A172 (cell line): ENCODE data around the gene ZNF155. TPM values are rescaled to one million over a fixed set of nuclear protein-coding genes. Genes with fewer than 3 reads are reported as not detected.

Experiments
- DNase-seq: peaks from one replicate; pipeline ENCODE4 v3.0.0-alpha.2; 2015; ENCODE audit warnings: low spot score
- total RNA-seq: library from RNA; depleted of rRNA; stranded (reverse); fragments of >200 nt; shearing (Covaris generic); gene quantifications from 2 replicates; pipeline ENCODE4 v1.2.3, GENCODE V29; 2014; rRNA removed

Gene ZNF155
- total RNA-seq, 1 experiment from 2014 or later: 5.1 TPM

DNA sequence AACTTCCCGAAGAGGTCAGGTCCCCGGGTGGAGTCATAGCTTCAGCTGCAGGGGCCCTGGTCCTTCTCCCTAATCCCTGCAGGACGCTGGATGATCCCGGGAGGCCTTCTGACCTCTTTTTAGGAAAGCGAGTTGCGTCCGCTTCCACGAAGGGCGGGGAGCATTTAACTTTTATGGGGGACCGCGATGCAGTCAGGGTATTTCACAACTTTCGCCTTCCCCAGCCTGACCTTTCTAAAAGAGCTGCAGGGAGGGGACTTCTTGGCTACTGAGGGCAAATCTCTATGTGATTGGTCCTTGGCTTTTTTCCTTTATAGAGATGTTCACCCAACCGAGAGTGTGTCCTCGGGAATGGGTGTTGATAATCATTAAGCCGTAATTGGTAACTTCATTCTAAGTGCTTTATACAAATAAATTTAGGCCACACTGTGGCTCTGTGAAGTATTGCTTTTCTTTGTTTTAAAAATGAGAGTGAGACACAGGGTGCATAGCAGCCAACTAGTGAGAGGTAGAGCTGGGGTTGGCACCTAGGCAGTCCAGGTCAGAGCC is 19.5 kb downstream of the ZNF155 start:
- no peak for DNase-seq

- DNase-seq: no peak
Measured at GRCh38 chr19:44005973-44006372, 22.0 kb downstream of the ZNF155 start.

- no peak for DNase-seq
Measured at GRCh38 chr19:44007473-44007872, 23.5 kb downstream of the ZNF155 start.

GRCh38 chr19:44010468-44010867 is 26.5 kb downstream of the ZNF155 start:
- no peak for DNase-seq

DNA sequence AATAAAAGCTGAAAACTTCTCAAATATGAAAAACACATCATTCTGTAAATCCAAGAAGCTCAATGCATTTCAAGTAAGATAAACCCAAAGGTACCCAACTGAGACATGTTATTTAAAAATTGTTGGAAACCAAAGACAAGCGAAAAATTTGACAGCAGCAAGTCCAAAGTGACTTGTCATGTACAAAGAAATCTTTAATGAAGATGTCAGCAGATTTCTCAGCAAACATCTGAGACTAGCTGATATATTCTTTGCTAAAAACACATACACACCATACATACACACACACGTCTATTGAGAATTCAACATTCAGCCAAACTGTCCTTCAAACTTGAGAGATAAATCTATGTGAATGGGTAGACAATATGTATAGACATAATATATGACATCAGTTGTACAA is 35.5 kb downstream of the ZNF155 start:
- no peak for DNase-seq

- DNase-seq: no peak
Measured at GRCh38 chr19:44021221-44021620, 37.2 kb downstream of the ZNF155 start.

GRCh38 chr19:44024900-44025216 is 40.9 kb downstream of the ZNF155 start:
- DNase-seq: no peak

DNA sequence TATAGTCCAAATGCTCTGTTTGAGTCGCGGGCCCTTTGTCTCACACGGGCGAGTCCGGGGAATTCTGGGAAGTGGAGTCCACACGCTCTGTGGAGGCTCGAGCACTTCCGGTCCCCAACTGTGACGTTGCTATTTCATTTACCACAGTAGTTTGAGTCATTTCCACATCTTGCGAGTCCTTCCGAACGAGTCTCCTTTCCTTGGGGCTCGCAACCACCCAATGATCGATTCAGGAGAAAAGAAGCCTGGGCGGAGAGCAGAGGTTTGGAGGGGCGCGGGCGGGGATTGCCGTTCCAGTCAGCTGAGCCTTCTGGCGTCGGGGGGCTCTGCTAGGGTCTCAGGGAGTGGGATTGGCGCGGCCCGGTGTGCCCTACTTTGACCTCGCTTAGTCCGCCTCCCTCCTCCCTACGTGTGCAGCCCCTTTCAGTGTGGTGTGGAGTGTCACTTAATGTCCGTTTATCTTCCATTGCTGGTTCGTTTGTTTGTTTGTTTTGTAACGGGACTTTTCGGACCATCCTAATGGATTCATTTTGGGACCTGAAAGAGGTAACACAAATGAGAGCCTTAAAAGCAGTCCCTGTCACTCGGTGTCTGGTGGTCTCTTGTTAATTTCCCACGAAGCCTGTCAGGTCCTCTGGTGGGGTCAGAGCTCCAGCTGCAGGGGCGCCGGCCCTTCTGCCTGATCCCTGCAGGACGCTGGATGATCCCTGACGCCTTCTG is 41.4 kb downstream of the ZNF155 start, which contains the start of gene ZNF222:
Gene ZNF222 (plus strand): TSS at position 163 of the 720 bp plus-strand sequence. CDS start 58 bp downstream, at position 221.
- DNase-seq: peak; percentile 87

DNA sequence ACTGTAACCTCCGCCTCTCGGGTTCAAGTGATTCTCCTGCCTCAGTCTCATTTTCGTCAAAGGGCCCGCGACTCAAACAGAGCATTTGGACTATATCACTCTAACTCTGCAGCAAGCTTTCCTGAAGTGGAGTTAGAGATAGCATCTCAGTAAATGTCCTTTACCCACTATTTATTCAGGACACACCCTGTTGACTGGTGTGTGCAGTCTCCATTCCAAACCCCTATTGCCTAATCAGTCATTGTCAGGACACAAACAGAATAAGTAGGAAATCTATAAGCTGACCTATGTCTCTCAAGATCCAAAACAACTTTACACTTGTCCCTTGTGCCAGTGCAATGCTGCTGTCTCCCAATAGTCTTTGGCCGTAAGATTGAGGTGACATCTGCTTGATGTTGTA is 42.6 kb downstream of the ZNF155 start:
- no peak for DNase-seq

- DNase-seq: no peak
Measured at GRCh38 chr19:44032001-44032610, 48.1 kb downstream of the ZNF155 start.

- DNase-seq: no peak
Measured at GRCh38 chr19:44042147-44042546, 58.2 kb downstream of the ZNF155 start.

Other genes starting within 250 kb of the ZNF155 start
- 15.9 and 23.1 TPM in 2 replicates for gene SMG9, start 229.2 kb upstream of the ZNF155 start, total RNA-seq
- 57.6 and 68.6 TPM in 2 replicates for gene KCNN4, start 203.2 kb upstream of the ZNF155 start, total RNA-seq
- gene LYPD5, start 181.7 kb upstream of the ZNF155 start, total RNA-seq: 0.31 TPM in 1 of 2 replicates, not detected in the other
- 4.7 and 5.2 TPM in 2 replicates for gene ZNF283, start 156.9 kb upstream of the ZNF155 start, total RNA-seq
- gene ZNF404, start 100.2 kb upstream of the ZNF155 start, total RNA-seq: 2.1 and 3.5 TPM in 2 replicates
- 11.1 and 15.9 TPM in 2 replicates for gene ZNF45, start 48.9 kb upstream of the ZNF155 start, total RNA-seq
- 3.9 and 5.8 TPM in 2 replicates for gene ZNF221, start 33.0 kb upstream of the ZNF155 start, total RNA-seq
- 6.0 and 6.3 TPM in 2 replicates for gene ZNF230, start 18.8 kb downstream of the ZNF155 start, total RNA-seq
- gene ZNF222, start 41.2 kb downstream of the ZNF155 start, total RNA-seq: 7.2 and 9.0 TPM in 2 replicates
- 3.8 and 4.5 TPM in 2 replicates for gene ZNF223, start 67.8 kb downstream of the ZNF155 start, total RNA-seq
- 1.1 and 2.6 TPM in 2 replicates for gene ZNF284, start 88.0 kb downstream of the ZNF155 start, total RNA-seq
- 15.6 and 17.3 TPM in 2 replicates for gene ZNF224, start 110.2 kb downstream of the ZNF155 start, total RNA-seq
- 3.7 and 3.9 TPM in 2 replicates for gene ZNF225, start 129.2 kb downstream of the ZNF155 start, total RNA-seq
- 10.5 and 13.2 TPM in 2 replicates for gene ZNF234, start 157.4 kb downstream of the ZNF155 start, total RNA-seq
- 23.8 and 30.3 TPM in 2 replicates for gene ZNF226, start 180.9 kb downstream of the ZNF155 start, total RNA-seq
- 15.2 and 17.1 TPM in 2 replicates for gene ZNF227, start 228.3 kb downstream of the ZNF155 start, total RNA-seq